H1 (cell line): ENCODE measurements around the gene CD180. TPM values are rescaled to one million over a fixed set of nuclear protein-coding genes. Genes with fewer than 3 reads are reported as not detected.

Source experiments
- CTCF ChIA-PET: fragments of 300-600 bp; sonication (Branson Sonifier 250); formaldehyde crosslinking; loops from one replicate; lab custom pipeline; 2021; ENCODE audit not compliant: partially characterized antibody; lab: Charles Lee
- POLR2A ChIA-PET: fragments of 300-600 bp; sonication (Branson Sonifier 250); formaldehyde crosslinking; loops from one replicate; lab custom pipeline; 2021; ENCODE audit warnings: inconsistent platforms; ENCODE audit not compliant: partially characterized antibody; lab: Charles Lee
- DNase-seq, 2 experiments: peaks; one replicate each; pipeline versions ENCODE4 v3.0.0 to v3.0.0-alpha.2; 2010 to 2022; ENCODE audit warnings: low spot score in 2 of 2, low read depth in 1 of 2, mixed read lengths in 1 of 2
- FAIRE-seq: peaks from 2 replicates; lab custom pipeline; 2011; peaks lifted over from hg19 to GRCh38; lab: Jason Lieb, UNC
- H2AFZ ChIP-seq: 2 replicates; pipeline ENCODE4 v1.8.1; 2012; ENCODE audit warnings: low read length, inconsistent platforms
- H2AK5ac ChIP-seq: 2 replicates; pipeline ENCODE4 v1.6.1; 2013; ENCODE audit warnings: low read depth, low read length
- H2BK120ac ChIP-seq: replicated peaks from 2 replicates; pipeline ENCODE3; 2013; ENCODE audit warnings: low read depth, low read length, inconsistent platforms
- H2BK12ac ChIP-seq: 2 replicates; pipeline ENCODE4 v1.6.1; 2013; ENCODE audit warnings: low read depth, low read length
- H2BK15ac ChIP-seq: 2 replicates; pipeline ENCODE4 v1.6.1; 2013; ENCODE audit warnings: low read length
- H2BK20ac ChIP-seq: 2 replicates; pipeline ENCODE4 v1.6.1; 2013; ENCODE audit warnings: low read length
- H2BK5ac ChIP-seq: 2 replicates; pipeline ENCODE4 v1.6.1; 2013; ENCODE audit warnings: low read depth, low read length
- H3K14ac ChIP-seq: 2 replicates; pipeline ENCODE4 v1.6.1; 2013; ENCODE audit warnings: inconsistent platforms; ENCODE audit not compliant: insufficient read length
- H3K18ac ChIP-seq: 2 replicates; pipeline ENCODE4 v1.6.1; 2013; ENCODE audit warnings: low read length; ENCODE audit errors: extremely low read depth
- H3K23ac ChIP-seq: 2 replicates; pipeline ENCODE4 v1.6.1; 2013; ENCODE audit warnings: inconsistent platforms; ENCODE audit not compliant: insufficient read length
- H3K23me2 ChIP-seq: 2 replicates; pipeline ENCODE4 v1.6.1; 2013; ENCODE audit warnings: low read depth, low read length
- H3K27ac ChIP-seq: 2 replicates; pipeline ENCODE4 v1.6.1; 2011; ENCODE audit warnings: low read depth, low read length, inconsistent platforms
- H3K27me3 ChIP-seq, 4 experiments: replicated peaks in 1 of 4; 1 replicate in 1 of 4; 2 replicates in 3 of 4; pipeline versions ENCODE4 v1.6.1 to v1.8.1; 2011 to 2013; ENCODE audit warnings: low read length in 3 of 4, mild to moderate bottlenecking in 3 of 4, inconsistent platforms in 2 of 4, mixed read lengths in 2 of 4, moderate library complexity in 1 of 4; ENCODE audit not compliant: control insufficient read depth in 3 of 4, insufficient read depth in 3 of 4; ENCODE audit errors: extremely low read depth in 1 of 4
- H3K36me3 ChIP-seq, 4 experiments: 2 replicates each; pipeline versions ENCODE4 v1.6.1 to v1.8.1; 2011 to 2013; ENCODE audit warnings: mild to moderate bottlenecking in 4 of 4, low read length in 3 of 4, moderate library complexity in 2 of 4, control low read depth in 1 of 4, inconsistent platforms in 1 of 4; ENCODE audit not compliant: insufficient read depth in 4 of 4, control insufficient read depth in 2 of 4
- H3K4ac ChIP-seq: replicated peaks from 2 replicates; pipeline ENCODE3; 2013; ENCODE audit warnings: low read length, low read depth, mixed read lengths, inconsistent platforms; ENCODE audit not compliant: insufficient read length
- H3K4me1 ChIP-seq, 4 experiments: replicated peaks in 1 of 4; 1 replicate in 1 of 4; 2 replicates in 3 of 4; pipeline versions ENCODE4 v1.6.1 to v1.8.1; 2011 to 2013; ENCODE audit warnings: low read length in 3 of 4, inconsistent platforms in 2 of 4, mixed read lengths in 1 of 4; ENCODE audit not compliant: insufficient read depth in 4 of 4, control insufficient read depth in 3 of 4
- H3K4me2 ChIP-seq, 2 experiments: 2 replicates each; pipeline versions ENCODE4 v1.6.1 to v1.8.1; 2011 to 2013; ENCODE audit warnings: low read depth in 2 of 2, low read length in 2 of 2, control low read depth in 1 of 2, inconsistent platforms in 1 of 2, mild to moderate bottlenecking in 1 of 2; ENCODE audit not compliant: insufficient read depth in 1 of 2
- H3K4me3 ChIP-seq, 4 experiments: fragments of 200-600, 300-600 bp in 1 of 4; sonication (generic), shearing (Covaris generic), sonication (Bioruptor Twin) in 1 of 4; 2 replicates each; pipeline versions ENCODE4 v1.5.1 to v1.8.1; 2011 to 2016; ENCODE audit warnings: low read length in 4 of 4, low read depth in 3 of 4, control low read depth in 2 of 4, inconsistent platforms in 2 of 4, mild to moderate bottlenecking in 2 of 4, mixed read lengths in 1 of 4, moderate library complexity in 1 of 4; ENCODE audit not compliant: insufficient read depth in 2 of 4; ENCODE audit errors: extremely low read depth in 1 of 4
- H3K56ac ChIP-seq: replicated peaks from 2 replicates; pipeline ENCODE3; 2013; ENCODE audit warnings: low read depth, mild to moderate bottlenecking, mixed read lengths, low read length, inconsistent platforms; ENCODE audit not compliant: insufficient read length
- H3K79me1 ChIP-seq: 2 replicates; pipeline ENCODE4 v1.6.1; 2013; ENCODE audit warnings: low read depth, low read length, control low read depth
- H3K79me2 ChIP-seq, 2 experiments: 2 replicates each; pipeline versions ENCODE4 v1.6.1 to v1.8.1; 2012 to 2013; ENCODE audit warnings: low read length in 2 of 2, mild to moderate bottlenecking in 2 of 2, inconsistent platforms in 1 of 2; ENCODE audit not compliant: insufficient read depth in 2 of 2, control insufficient read depth in 1 of 2
- H3K9ac ChIP-seq, 4 experiments: replicated peaks in 1 of 4; 1 replicate in 1 of 4; 2 replicates in 3 of 4; pipeline versions ENCODE4 v1.6.1 to v1.8.1; 2011 to 2013; ENCODE audit warnings: low read depth in 3 of 4, low read length in 3 of 4, control low read depth in 2 of 4, mild to moderate bottlenecking in 2 of 4, moderate library complexity in 2 of 4, inconsistent platforms in 1 of 4; ENCODE audit errors: extremely low read depth in 1 of 4
- H3K9me3 ChIP-seq, 2 experiments: 2 replicates each; pipeline versions ENCODE4 v1.6.1 to v1.8.1; 2012 to 2013; ENCODE audit warnings: mild to moderate bottlenecking in 2 of 2, moderate library complexity in 2 of 2, control low read depth in 1 of 2, inconsistent platforms in 1 of 2, low read depth in 1 of 2, low read length in 1 of 2, mixed read lengths in 1 of 2; ENCODE audit not compliant: insufficient read depth in 2 of 2
- H4K20me1 ChIP-seq, 2 experiments: replicated peaks in 1 of 2; 2 replicates each; pipeline versions ENCODE3 to v1.8.1; 2011 to 2013; ENCODE audit warnings: inconsistent platforms in 2 of 2, low read length in 2 of 2, mild to moderate bottlenecking in 1 of 2; ENCODE audit not compliant: insufficient read depth in 2 of 2, control insufficient read depth in 1 of 2
- H4K5ac ChIP-seq: 2 replicates; pipeline ENCODE4 v1.6.1; 2013; ENCODE audit warnings: low read length, low read depth, mixed read lengths, inconsistent platforms; ENCODE audit not compliant: insufficient read length
- H4K8ac ChIP-seq: 2 replicates; pipeline ENCODE4 v1.8.0; 2013; ENCODE audit warnings: mild to moderate bottlenecking, moderate library complexity, low read length, inconsistent platforms; ENCODE audit not compliant: insufficient read depth; ENCODE audit errors: extremely low read depth
- H4K91ac ChIP-seq: replicated peaks from 2 replicates; pipeline ENCODE3; 2013; ENCODE audit warnings: low read length, mixed read lengths, inconsistent platforms; ENCODE audit not compliant: insufficient read length
- CBX5 ChIP-seq: fragments of 300-800, 300-1000 bp; sonication (generic); IDR thresholded peaks from 2 replicates; pipeline ENCODE4 v1.7.1; 2016; ENCODE audit warnings: antibody characterized with exemption, low read length, low read depth
- CEBPB ChIP-seq: IDR thresholded peaks from 2 replicates; pipeline ENCODE4 v1.6.1; 2012; ENCODE audit warnings: low read depth, low read length
- CTBP2 ChIP-seq: IDR thresholded peaks from 2 replicates; pipeline ENCODE4 v1.7.0; 2011; ENCODE audit warnings: borderline replicate concordance, mild to moderate bottlenecking, moderate library complexity, mixed read lengths, low read length; ENCODE audit not compliant: insufficient read depth, insufficient read length
- EGR1 ChIP-seq: IDR thresholded peaks from 2 replicates; pipeline ENCODE4 v1.6.1; 2011; ENCODE audit warnings: low read depth, low read length, borderline replicate concordance
- JUN ChIP-seq: IDR thresholded peaks from 2 replicates; pipeline ENCODE4 v1.6.1; 2011; ENCODE audit warnings: low read depth, mild to moderate bottlenecking, improper control_type of control experiment, low read length
- POLR2AphosphoS5 ChIP-seq: IDR thresholded peaks from 2 replicates; pipeline ENCODE4 v1.6.1; 2011; ENCODE audit warnings: low read depth, low read length
- RFX5 ChIP-seq: IDR thresholded peaks from 2 replicates; pipeline ENCODE4 v1.6.1; 2011; ENCODE audit warnings: low read depth, low read length, improper control_type of control experiment, borderline replicate concordance
- RNF2 ChIP-seq: fragments of 200-900, 300-1000 bp; sonication (generic); IDR thresholded peaks from 2 replicates; pipeline ENCODE4 v1.7.1; 2016; ENCODE audit warnings: borderline replicate concordance, low read depth, mild to moderate bottlenecking, antibody characterized with exemption, low read length; ENCODE audit not compliant: poor library complexity, severe bottlenecking; ENCODE audit errors: missing control alignments
- RXRA ChIP-seq: IDR thresholded peaks from 2 replicates; pipeline ENCODE4 v1.6.1; 2011; ENCODE audit warnings: low read depth, mild to moderate bottlenecking, low read length, moderate library complexity; ENCODE audit not compliant: insufficient read depth
- SIX5 ChIP-seq: IDR thresholded peaks from 2 replicates; pipeline ENCODE4 v1.6.1; 2011; ENCODE audit warnings: mild to moderate bottlenecking, low read depth, low read length
- SP4 ChIP-seq: IDR thresholded peaks from 2 replicates; pipeline ENCODE4 v1.6.1; 2012; ENCODE audit warnings: low read length, inconsistent platforms
- TAF7 ChIP-seq: optimal IDR thresholded peaks from 2 replicates; pipeline ENCODE3; 2011; ENCODE audit warnings: low read depth, mild to moderate bottlenecking, inconsistent platforms, low read length, moderate library complexity, borderline replicate concordance
- WGBS, 2 experiments: shearing (Covaris generic) in 1 of 2; methylation state at CpG; one replicate each; pipeline versions ENCODE4 v1.1.6 to v1.1.7; 2013 to 2015; ENCODE audit warnings: low lambda C conversion rate in 2 of 2, mixed read lengths in 2 of 2, inconsistent platforms in 1 of 2, low coverage in 1 of 2, missing lambda C conversion rate in 1 of 2; ENCODE audit not compliant: insufficient replicate concordance in 2 of 2, insufficient coverage in 1 of 2, insufficient read length in 1 of 2; ENCODE audit errors: extremely low coverage in 1 of 2, missing lambda C conversion rate in 1 of 2; 5-methylcytosine and 5-hydroxymethylcytosine counted together
- polyA plus RNA-seq, 7 experiments: library from polyadenylated mRNA; depleted of rRNA in 3 of 7; stranded (reverse) in 5 of 7; unstranded in 2 of 7; fragments of >200 nt in 5 of 7; fragments of 200-250 nt in 2 of 7; gene quantifications; 1 replicate in 5 of 7; 2 replicates in 1 of 7; 4 replicates in 1 of 7; pipeline versions ENCODE4 v1.2.1 to v1.2.3, GENCODE V29; 2011 to 2013; ENCODE audit warnings: missing spikeins in 2 of 7, mixed read lengths in 2 of 7
- total RNA-seq: library from RNA; stranded (reverse); fragmentation: NEBNext Ultra II Directional; extraction: Animal tissue kit (Norgen Biotek cat#: 25700); gene quantifications from 2 replicates; pipeline ENCODE4 v1.2.1, GENCODE V29; 2021
- TF ChIP-seq, protein P1 (sequence below): IDR thresholded peaks from 2 replicates; pipeline ENCODE4 v1.6.1; 2012; ENCODE audit warnings: inconsistent platforms

The CD180 gene
- total and polyA plus RNA-seq, 2 of the 8 experiments (the other 6 are each of a cell fraction or from before 2014, with no cell fraction given), result not detected

DNA sequence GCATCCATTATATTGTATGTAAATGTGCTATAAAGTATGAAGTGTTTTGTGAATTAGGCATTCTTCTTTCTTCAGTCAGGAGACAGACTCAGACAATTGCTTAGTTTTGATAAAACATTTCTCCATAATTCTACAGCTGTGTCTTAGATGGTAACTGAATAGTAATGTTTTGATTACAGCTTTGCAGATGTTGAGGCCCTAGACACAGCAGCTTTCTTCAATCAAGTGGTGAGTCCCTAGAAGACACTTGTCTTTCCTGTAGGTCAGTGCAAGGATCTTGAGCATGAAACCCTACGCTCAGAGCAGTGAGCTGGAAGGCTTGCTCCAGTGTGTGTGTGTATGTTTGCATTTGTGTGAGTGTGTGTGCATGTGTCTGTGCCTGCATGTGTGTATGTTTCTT is 46.8 kb upstream of the CD180 start:
- TF ChIP-seq EGR1 (no peak), TAF7 (no peak), POLR2AphosphoS5 (no peak), CBX5 (no peak), CTBP2 (no peak), JUN (no peak), RFX5 (no peak), RXRA (no peak), RNF2 (no peak), SP4 (no peak), SIX5 (no peak), CEBPB (no peak)
- TF ChIP-seq, protein P1, sequence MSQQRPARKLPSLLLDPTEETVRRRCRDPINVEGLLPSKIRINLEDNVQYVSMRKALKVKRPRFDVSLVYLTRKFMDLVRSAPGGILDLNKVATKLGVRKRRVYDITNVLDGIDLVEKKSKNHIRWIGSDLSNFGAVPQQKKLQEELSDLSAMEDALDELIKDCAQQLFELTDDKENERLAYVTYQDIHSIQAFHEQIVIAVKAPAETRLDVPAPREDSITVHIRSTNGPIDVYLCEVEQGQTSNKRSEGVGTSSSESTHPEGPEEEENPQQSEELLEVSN, result no peak
- Histone ChIP-seq H3K79me1 (no peaks in the 10 kb centered on the region), H4K8ac (no peak overlapping the region), H3K4me1 (peaks cover 0 to 4% (median 1%) of the 10 kb centered on the region in 4 experiments; a peak in 2 of 7 replicates), H2BK15ac (peak overlapping the region; percentile 76; the same call in 1 of the 2 replicates), H3K9ac (no peak overlapping the region), H2AFZ (no peak overlapping the region), H3K23ac (no peak overlapping the region), H3K14ac (no peak overlapping the region), H2BK12ac (no peak overlapping the region), H3K27me3 (no peaks in the 10 kb centered on the region), H3K79me2 (no peaks in the 10 kb centered on the region), H3K4me2 (no peak overlapping the region), H3K9me3 (no peaks in the 10 kb centered on the region), H3K56ac (no peak overlapping the region), H3K27ac (no peak overlapping the region), H3K36me3 (no peaks in the 10 kb centered on the region), H4K20me1 (no peaks in the 10 kb centered on the region), H4K91ac (no peak overlapping the region), H3K23me2 (no peaks in the 10 kb centered on the region), H2BK120ac (no peak overlapping the region), H2BK5ac (no peak overlapping the region), H3K4me3 (no peak overlapping the region), H3K18ac (no peak overlapping the region), H4K5ac (no peak overlapping the region), H2BK20ac (no peak overlapping the region), H3K4ac (no peak overlapping the region), H2AK5ac (no peak overlapping the region)
- no peak for FAIRE-seq
- CTCF ChIA-PET, result interaction anchor here (0.5 to 0.9 kb wide), 2 partner anchors 1010 to 1018 kb away, joined by 3 read pairs; no protein-coding TSS in a partner anchor
- 100% methylated on average over 1 of the region's 1 CpG; no CpG with 5 or more reads in 1 of the 2 experiments for WGBS, 2 experiments
- POLR2A ChIA-PET, result no interaction called here
- DNase-seq, result no peak
